Dendritic cell treated with granulocyte-macrophage colony-stimulating factor and Interleukin-4, amounts not matched to agents 40 ng/mL and 50 ng/mL, for 4 days (primary cell): ENCODE results near the gene PIGS.
"Not testable (repeated sequence)": the region's sequence is repeated elsewhere in the genome, so short reads cannot be mapped to it uniquely, and the experiment has no call there.

Experiments used
- H3K27ac Mint-ChIP-seq: one replicate; pipeline ENCODE4 v1.8.0; 2022; ENCODE audit warnings: mild to moderate bottlenecking, mixed read lengths
- H3K27me3 Mint-ChIP-seq: one replicate; pipeline ENCODE4 v1.8.0; 2022; ENCODE audit warnings: mild to moderate bottlenecking, mixed read lengths
- H3K36me3 Mint-ChIP-seq: one replicate; pipeline ENCODE4 v1.8.0; 2022; ENCODE audit warnings: low read depth, mixed read lengths
- H3K4me1 Mint-ChIP-seq: one replicate; pipeline ENCODE4 v1.8.0; 2022; ENCODE audit warnings: low read depth, mixed read lengths
- H3K4me3 Mint-ChIP-seq: one replicate; pipeline ENCODE4 v1.8.0; 2022; ENCODE audit warnings: mild to moderate bottlenecking, moderate library complexity, mixed read lengths
- H3K9me3 Mint-ChIP-seq: one replicate; pipeline ENCODE4 v1.8.0; 2022; ENCODE audit warnings: mixed read lengths
- intact Hi-C: fragments of 100-400 bp; cut with micrococcal nuclease; formaldehyde crosslinking; loops from one replicate; pipeline ENCODE4 v1.15.0; 2022

Gene PIGS

DNA sequence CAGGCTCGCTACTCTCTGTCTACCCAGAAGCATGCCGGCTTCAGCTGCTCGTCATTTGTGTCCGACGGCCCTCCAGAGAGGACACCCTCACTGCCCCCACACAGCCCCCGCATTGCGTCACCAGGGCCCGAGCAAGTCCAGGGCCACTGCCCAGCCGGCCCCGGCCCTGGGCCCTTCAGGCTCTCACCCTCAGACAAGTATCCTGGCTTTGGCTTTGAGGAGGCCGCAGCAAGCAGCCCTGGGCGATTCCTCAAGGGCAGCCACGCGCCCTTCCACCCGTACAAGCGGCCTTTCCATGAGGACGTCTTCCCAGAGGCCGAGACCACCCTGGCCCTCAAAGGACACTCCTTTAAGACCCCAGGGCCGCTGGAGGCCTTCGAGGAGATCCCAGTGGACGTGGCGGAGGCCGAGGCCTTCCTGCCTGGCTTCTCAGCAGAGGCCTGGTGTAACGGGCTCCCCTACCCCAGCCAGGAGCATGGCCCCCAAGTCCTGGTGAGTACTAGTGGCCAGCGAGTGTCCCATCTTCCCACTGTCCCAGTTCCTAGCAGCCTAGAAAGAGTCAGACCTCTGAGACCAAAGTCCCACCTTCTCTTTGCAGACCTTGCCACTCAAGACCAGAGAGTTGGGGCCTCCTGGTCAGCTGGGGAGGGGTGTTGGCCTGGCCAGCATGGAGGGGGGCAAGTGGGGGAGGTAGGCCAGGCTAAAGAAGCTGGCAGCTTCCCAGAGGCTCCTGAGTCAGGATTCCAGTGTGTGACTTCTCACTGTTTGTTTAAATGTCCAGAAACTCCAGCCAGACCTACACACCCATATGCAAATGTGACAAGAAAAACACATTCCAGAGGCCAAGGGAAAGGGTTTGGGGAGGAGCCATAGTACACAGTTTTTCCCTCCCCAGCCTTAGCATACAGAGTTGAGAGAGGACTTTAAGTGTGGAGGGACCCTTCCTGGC is 46.6 kb downstream of the PIGS start:
- H3K4me1 Mint-ChIP-seq: peaks cover 13% of the 10 kb centered on the region
- intact Hi-C loops: no loop called here
- H3K27ac Mint-ChIP-seq: no peak overlapping the region
- no peaks in the 10 kb centered on the region for H3K36me3 Mint-ChIP-seq
- H3K4me3 Mint-ChIP-seq: no peak overlapping the region
- peaks cover 3% of the 10 kb centered on the region for H3K27me3 Mint-ChIP-seq
- H3K9me3 Mint-ChIP-seq: no peaks in the 10 kb centered on the region

- H3K4me3 Mint-ChIP-seq: no peak overlapping the region
- intact Hi-C loops: no loop called here
- peaks cover 9% of the 10 kb centered on the region for H3K27me3 Mint-ChIP-seq
Observed at GRCh38 chr17:28523876-28524275, 47.4 kb downstream of the PIGS start.

GRCh38 chr17:28523186-28523585 is 48.1 kb downstream of the PIGS start:
- Mint-ChIP-seq H3K27ac (no peak overlapping the region), H3K27me3 (peaks cover 13% of the 10 kb centered on the region), H3K36me3 (no peaks in the 10 kb centered on the region), H3K9me3 (no peaks in the 10 kb centered on the region), H3K4me3 (no peak overlapping the region), H3K4me1 (peaks cover 28% of the 10 kb centered on the region)
- intact Hi-C loops: no loop called here

More at GRCh38 chr17:28523876-28524275, 47.4 kb downstream of the PIGS start:
- Mint-ChIP-seq H3K4me1 (peaks cover 21% of the 10 kb centered on the region), H3K9me3 (no peaks in the 10 kb centered on the region), H3K27ac (no peak overlapping the region), H3K36me3 (no peaks in the 10 kb centered on the region)

GRCh38 chr17:28522281-28522680 is 49.0 kb downstream of the PIGS start:
- H3K4me3 Mint-ChIP-seq, H3K27ac Mint-ChIP-seq, H3K36me3 Mint-ChIP-seq, H3K9me3 Mint-ChIP-seq, intact Hi-C loops: not testable (repeated sequence)
- H3K27me3 Mint-ChIP-seq: peaks cover 14% of the 10 kb centered on the region
- peaks cover 27% of the 10 kb centered on the region for H3K4me1 Mint-ChIP-seq

DNA sequence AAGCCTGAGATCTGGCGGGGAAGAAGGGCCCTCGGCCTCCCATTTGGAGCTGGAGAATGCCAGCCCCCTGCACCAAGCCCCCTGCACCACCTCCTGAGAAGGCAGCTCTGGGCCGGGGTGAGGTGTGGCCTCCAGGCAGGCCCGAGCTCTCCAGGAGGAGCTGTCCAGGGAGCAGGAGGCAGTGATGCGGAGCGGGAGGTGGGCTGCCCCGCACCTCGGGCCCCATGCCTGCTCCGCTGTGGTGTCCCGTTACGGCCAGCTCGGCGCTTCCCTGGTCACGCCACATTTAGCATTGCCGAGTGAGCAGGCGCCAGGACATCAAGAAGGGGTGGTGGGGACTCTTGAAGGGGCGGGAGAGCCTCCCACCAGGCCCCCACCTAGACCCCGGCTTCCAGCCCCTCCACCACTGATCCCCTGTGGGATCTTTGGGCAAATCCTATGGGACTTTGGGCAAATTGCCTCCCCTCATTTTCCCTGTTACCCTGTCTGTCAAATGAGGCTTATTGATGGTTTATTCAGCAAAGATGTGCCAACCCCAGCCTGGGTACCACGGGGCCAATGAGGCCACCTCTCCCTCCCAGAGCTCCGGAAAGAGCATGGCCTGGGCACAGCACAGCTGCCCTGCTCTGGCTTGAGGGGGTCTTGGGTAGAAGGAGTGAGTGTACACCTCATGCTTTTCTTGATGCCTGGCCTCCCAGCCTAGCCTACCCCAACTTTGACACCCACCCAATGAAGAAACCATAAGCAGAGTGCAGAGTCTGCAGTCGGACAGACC is 49.8 kb downstream of the PIGS start:
- H3K36me3 Mint-ChIP-seq: no peaks in the 10 kb centered on the region
- peaks cover 19% of the 10 kb centered on the region for H3K4me1 Mint-ChIP-seq
- no peak overlapping the region for H3K4me3 Mint-ChIP-seq
- no peak overlapping the region for H3K27ac Mint-ChIP-seq
- H3K9me3 Mint-ChIP-seq: no peaks in the 10 kb centered on the region
- peaks cover 17% of the 10 kb centered on the region for H3K27me3 Mint-ChIP-seq
- intact Hi-C loops: no loop called here

GRCh38 chr17:28520687-28521086 is 50.6 kb downstream of the PIGS start:
- H3K27ac Mint-ChIP-seq: no peak overlapping the region
- peaks cover 22% of the 10 kb centered on the region for H3K27me3 Mint-ChIP-seq
- H3K9me3 Mint-ChIP-seq: no peaks in the 10 kb centered on the region
- no peaks in the 10 kb centered on the region for H3K36me3 Mint-ChIP-seq
- H3K4me3 Mint-ChIP-seq: no peak overlapping the region
- H3K4me1 Mint-ChIP-seq: peaks cover 18% of the 10 kb centered on the region
- intact Hi-C loops: no loop called here

GRCh38 chr17:28519236-28519635 is 52.1 kb downstream of the PIGS start:
- H3K36me3 Mint-ChIP-seq: no peaks in the 10 kb centered on the region
- intact Hi-C loops: no loop called here
- H3K4me3 Mint-ChIP-seq: no peak overlapping the region
- peaks cover 26% of the 10 kb centered on the region for H3K27me3 Mint-ChIP-seq
- no peaks in the 10 kb centered on the region for H3K9me3 Mint-ChIP-seq
- peaks cover 18% of the 10 kb centered on the region for H3K4me1 Mint-ChIP-seq
- no peak overlapping the region for H3K27ac Mint-ChIP-seq

DNA sequence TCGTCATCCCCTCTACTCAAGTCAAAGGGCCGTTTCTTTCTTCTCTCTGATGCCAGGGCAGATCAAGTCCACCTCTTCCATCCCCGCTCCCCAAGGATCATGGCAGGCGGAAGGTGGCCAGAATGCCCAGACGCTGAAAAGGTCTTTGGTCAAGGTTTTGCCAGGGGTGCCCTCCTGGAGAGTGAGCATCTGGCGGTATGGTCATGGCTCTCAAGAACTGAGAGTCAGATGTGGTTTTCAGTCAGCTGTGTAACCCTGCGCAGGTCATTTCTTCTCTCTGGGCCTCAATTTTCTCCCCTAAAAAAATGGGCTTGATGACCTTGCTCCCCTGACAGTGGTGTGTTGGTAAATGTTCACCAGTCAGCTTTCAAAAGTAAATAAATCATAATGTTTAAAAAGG is 52.7 kb downstream of the PIGS start:
- Mint-ChIP-seq H3K27me3 (peaks cover 32% of the 10 kb centered on the region), H3K27ac (peak overlapping the region; percentile 43), H3K4me1 (peaks cover 18% of the 10 kb centered on the region), H3K4me3 (no peak overlapping the region), H3K36me3 (no peaks in the 10 kb centered on the region), H3K9me3 (no peaks in the 10 kb centered on the region)
- intact Hi-C loops: no loop called here

DNA sequence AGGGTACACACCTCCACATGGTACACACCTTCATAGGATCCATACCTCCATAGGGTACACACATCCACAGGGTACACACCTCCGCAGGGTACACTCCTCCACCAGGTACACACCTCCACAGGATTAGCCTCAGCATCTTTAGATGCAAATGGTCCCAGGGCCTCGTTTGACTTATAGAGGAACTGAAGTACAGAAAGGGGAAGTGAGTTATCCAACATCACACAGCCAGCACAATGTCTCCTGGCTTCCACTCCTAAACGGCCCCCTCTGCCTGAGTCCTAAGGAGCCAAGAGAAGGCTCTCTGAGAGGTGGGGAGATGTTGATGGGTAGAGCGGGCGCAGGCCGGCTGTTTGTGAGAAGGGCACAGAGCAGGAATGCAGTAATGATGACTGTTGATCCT is 53.2 kb downstream of the PIGS start:
- H3K36me3 Mint-ChIP-seq: no peaks in the 10 kb centered on the region
- peaks cover 18% of the 10 kb centered on the region for H3K4me1 Mint-ChIP-seq
- H3K27ac Mint-ChIP-seq: peak overlapping the region; percentile 43
- intact Hi-C loops: no loop called here
- peaks cover 35% of the 10 kb centered on the region for H3K27me3 Mint-ChIP-seq
- H3K4me3 Mint-ChIP-seq: no peak overlapping the region
- H3K9me3 Mint-ChIP-seq: no peaks in the 10 kb centered on the region

- H3K27me3 Mint-ChIP-seq: peaks cover 36% of the 10 kb centered on the region
- H3K9me3 Mint-ChIP-seq: no peaks in the 10 kb centered on the region
- H3K36me3 Mint-ChIP-seq: no peaks in the 10 kb centered on the region
- intact Hi-C loops: no loop called here
- no peak overlapping the region for H3K4me3 Mint-ChIP-seq
- no peak overlapping the region for H3K27ac Mint-ChIP-seq
- H3K4me1 Mint-ChIP-seq: peaks cover 34% of the 10 kb centered on the region
Observed at GRCh38 chr17:28515518-28515917, 55.8 kb downstream of the PIGS start.

DNA sequence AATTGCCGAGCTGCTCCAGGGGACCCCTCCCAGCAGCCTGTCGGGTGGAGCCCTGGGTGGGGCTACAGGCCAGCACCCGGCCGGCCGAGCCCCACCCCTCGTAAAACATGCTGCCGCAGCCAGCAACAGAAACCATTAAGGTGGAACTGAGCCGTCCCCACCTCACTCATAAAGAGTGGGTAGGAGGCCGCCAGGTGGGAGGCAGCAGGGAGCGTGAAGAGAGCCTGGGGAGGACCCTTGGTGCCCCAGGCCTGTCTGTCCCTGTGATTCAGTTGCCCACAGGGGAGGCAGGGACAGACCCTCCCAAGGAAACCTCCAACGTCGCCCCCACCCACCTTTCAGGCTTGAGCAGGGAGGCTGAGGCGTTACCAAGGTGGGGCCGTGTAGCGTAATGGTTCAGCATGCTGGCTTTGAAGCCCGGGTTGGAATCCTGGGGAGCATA is 56.7 kb downstream of the PIGS start:
- H3K27ac Mint-ChIP-seq: no peak overlapping the region
- H3K27me3 Mint-ChIP-seq: peaks cover 35% of the 10 kb centered on the region
- peaks cover 42% of the 10 kb centered on the region for H3K4me1 Mint-ChIP-seq
- no peaks in the 10 kb centered on the region for H3K9me3 Mint-ChIP-seq
- H3K4me3 Mint-ChIP-seq: no peak overlapping the region
- H3K36me3 Mint-ChIP-seq: no peaks in the 10 kb centered on the region
- intact Hi-C loops: no loop called here

DNA sequence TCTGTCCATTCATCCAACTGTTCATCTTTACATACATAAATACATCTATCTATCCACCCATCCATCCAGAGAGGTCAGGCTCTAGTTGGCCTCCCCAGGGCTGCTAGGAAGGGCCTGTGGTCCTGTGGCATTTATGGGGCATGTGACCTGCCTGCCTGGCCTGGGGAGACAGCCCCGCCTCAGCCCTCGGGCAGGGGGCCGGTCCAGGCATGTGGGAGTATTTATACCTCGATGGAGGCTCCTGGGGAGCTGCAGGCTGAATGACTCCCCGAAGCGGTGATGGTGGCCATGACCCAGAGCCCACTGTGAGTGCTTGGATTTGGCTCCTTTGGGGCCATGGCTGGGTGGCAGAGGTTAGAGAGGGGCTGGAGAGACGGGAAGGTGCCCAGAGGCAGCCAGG is 57.8 kb downstream of the PIGS start:
- H3K4me1 Mint-ChIP-seq: peaks cover 42% of the 10 kb centered on the region
- H3K27me3 Mint-ChIP-seq: peaks cover 32% of the 10 kb centered on the region
- no peaks in the 10 kb centered on the region for H3K9me3 Mint-ChIP-seq
- peak overlapping the region; percentile 4 for H3K27ac Mint-ChIP-seq
- no peak overlapping the region for H3K4me3 Mint-ChIP-seq
- intact Hi-C loops: no loop called here
- no peaks in the 10 kb centered on the region for H3K36me3 Mint-ChIP-seq

DNA sequence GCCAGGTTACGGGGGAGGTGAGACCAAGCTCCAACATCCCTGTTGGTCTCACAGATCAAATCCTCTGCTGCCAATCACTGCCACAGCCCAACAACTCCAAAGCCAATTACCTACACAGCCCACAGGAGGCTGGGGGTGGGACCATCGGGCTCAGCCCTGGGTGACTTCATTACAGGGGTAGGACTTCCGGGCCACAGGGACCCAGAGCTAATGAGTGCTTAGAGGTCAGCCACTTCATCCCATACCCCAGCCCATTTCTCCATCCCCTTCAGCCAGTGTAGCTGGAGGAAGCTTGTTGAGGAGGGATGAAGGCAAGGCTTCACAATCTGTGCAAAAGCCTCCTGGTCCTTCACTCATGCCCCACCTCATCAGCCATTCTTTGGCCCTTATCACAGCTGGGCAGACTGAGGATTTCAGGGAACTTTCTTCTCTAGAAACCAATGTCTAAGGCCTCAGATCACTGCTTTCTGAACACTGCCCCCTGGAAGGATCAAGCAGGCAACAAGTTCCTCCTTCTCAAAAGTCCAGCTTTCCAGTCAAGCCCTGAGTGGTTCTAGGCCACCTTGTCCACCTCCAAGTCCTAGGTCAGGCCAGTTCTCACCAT is 59.4 kb downstream of the PIGS start:
- H3K4me3 Mint-ChIP-seq: no peak overlapping the region
- peaks cover 36% of the 10 kb centered on the region for H3K27me3 Mint-ChIP-seq
- H3K4me1 Mint-ChIP-seq: peaks cover 46% of the 10 kb centered on the region
- intact Hi-C loops: no loop called here
- H3K27ac Mint-ChIP-seq: peak overlapping the region; percentile 16
- H3K9me3 Mint-ChIP-seq: no peaks in the 10 kb centered on the region
- H3K36me3 Mint-ChIP-seq: no peaks in the 10 kb centered on the region

DNA sequence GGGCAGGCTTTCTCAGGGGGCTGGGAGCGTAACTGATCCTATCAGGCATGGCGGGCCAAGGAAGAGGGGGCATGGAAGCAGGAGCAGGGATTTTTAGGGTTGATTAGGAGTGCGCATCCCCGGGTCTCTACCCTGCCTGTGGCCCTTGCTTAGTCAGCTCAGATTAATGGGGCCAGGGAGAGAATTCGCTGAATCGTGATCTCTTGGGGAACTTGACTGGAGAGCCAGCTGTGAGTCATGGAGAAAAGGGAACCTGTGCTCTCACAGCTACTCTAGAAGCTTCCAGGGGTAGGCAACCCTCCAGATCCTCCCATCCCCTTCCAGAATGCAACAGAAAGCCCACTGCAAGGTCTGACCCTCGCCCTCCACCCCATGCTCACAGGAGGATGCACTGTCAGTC is 61.5 kb downstream of the PIGS start:
- Mint-ChIP-seq H3K4me3 (no peak overlapping the region), H3K9me3 (no peaks in the 10 kb centered on the region), H3K27ac (peak overlapping the region; percentile 71), H3K36me3 (no peaks in the 10 kb centered on the region), H3K27me3 (peaks cover 38% of the 10 kb centered on the region), H3K4me1 (peaks cover 46% of the 10 kb centered on the region)
- intact Hi-C loops: no loop called here
